NCI-H345 treated with DMSO at 0.1 percent for 48 hours (cell line): Measurements from ENCODE around the gene ZNF655.

Source experiments
- DNase-seq: peaks from one replicate; lab custom pipeline; 2025; ENCODE audit not compliant: unreplicated experiment; lab: John Stamatoyannopoulos, UW

ZNF655 gene

DNA sequence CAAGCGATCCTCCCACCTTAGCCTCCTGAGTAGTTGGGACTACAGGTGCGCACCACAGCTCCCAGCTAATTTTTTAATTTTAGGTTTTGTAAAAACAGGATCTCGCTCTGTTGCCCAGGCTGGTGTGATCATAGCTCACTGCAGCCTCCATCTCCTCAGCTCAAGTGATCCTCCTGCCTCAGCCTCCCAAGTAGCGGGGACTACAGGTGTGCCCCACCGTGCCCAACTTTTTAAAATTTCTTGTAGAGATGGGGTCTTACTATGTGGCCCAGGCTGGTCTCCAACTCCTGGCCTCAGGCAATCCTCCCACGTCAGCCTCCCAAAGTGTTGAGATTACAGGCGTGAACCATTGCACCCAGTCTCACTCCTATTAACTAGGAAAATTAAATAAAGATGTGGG, 47.1 kb downstream of the ZNF655 start:
- DNase-seq, result no peak

DNA sequence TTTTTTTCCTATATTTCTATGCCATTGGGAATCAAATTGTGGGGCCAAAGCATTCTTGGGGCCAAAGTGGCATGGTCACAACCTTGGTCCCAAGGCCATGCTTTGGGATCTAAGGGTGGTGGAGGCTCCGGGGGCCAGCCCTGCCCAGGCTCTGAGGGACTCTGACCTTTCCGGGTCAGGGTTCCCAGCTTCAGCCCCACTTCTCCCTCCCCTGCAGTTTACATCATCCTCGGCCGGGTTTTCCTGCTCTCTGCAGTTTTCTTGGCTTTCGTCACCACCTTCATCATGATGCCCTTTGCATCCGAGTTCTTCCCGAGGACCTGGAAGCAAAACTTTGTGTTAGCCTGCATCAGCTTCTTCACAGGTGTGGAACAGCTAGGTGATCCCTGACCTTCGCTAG, 48.1 kb downstream of the ZNF655 start:
- DNase-seq, result no peak

DNA sequence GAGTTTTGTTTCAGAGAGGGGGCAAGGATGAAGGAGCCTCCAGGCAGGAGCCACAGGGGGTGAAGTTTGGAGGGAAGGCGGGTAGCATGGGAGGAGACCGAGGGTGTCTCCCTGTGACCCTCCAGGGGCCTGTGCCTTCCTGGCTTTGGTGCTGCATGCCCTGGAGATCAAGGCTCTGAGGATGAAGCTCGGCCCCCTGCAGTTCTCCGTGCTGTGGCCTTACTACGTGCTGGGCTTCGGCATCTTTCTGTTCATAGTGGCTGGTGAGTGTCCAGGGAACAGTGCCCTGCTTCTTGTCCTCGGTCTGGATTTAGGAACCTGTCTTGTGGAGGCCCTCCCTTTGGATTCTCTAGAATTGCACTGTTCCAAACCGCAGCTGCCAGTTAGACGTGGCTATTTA, 49.1 kb downstream of the ZNF655 start:
- no peak for DNase-seq

DNA sequence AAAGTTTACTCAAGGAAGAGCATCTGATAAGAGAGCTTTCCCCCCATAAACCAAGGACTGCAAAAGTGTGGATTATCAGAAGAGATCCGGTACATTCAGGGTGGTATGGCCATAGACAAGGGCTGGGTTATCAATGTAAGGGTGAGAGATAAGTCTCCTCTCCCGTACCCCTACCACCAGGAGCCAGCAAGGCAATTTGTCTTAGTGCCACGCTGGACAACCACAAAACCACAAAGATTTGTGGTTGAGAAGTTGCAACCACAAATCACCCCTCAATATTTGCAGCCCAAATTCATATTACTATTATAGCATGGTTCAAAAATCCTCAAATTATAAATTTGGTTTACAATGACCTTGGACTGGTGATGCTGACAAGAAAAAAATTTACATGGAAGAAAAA, 56.1 kb downstream of the ZNF655 start:
- no peak for DNase-seq

DNA sequence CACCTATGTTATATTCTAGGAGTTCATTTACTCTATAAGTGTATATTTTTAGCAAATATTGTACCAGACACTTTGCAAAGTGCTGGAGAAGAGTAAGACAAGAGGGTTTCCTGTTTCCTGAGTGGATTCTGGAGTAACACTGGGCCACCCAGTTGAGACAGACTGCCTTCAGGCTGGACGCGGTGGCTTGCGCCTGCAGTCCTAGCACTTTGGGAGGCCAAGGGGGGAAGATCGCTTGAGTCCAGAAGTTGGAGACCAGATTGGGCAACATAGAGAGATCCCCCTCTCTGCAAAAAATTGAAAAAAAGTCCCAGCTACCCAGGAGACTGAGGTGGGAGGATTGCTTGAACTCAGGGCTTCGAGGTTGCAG, 57.5 kb downstream of the ZNF655 start:
- no peak for DNase-seq

DNA sequence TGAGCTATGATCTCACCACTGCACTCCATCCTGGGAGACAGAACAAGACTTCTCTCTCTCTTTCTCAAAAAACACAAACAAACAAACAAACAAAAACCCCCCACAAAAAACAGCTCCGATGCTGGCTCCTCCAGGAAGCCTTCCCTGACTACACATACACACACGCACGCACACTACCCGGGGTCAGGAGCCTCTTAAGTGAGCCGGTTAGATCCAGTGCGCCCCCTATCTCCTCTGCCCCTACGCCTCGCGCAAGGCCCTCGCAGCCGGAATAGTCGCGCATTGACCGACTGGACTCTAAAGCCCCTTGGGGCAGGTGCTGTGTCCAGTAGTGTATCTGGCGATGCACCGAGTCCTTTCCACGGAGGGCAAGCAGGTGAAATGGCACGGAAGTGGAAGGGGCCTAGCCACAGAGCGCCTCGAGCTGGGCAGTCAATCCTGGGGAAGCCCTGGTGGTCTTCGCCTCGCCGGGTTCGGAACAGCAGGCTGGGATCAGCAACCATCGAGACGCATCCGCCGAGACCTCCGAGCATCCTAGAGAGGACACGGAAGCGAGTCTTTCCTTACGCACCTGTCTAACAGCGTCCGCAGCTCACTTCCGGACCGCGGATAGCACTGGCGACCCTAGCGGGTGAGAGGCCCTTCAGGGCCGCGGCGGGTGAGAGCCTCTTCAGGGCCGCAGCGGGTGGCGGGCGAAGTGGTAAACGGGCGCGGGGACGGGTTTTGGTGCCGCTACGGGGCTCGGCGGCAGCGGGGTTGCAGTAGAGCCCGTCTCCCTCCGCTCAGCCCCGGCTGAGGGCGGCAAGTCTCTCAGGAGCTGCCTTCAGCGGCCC, 58.1 kb downstream of the ZNF655 start, which contains the start of gene ZSCAN25:
Gene ZSCAN25 (plus strand): TSS at position 588 of the 833 bp plus-strand sequence. CDS start 2,661 bp downstream, outside the sequence.
- DNase-seq, result peak; percentile 80

DNA sequence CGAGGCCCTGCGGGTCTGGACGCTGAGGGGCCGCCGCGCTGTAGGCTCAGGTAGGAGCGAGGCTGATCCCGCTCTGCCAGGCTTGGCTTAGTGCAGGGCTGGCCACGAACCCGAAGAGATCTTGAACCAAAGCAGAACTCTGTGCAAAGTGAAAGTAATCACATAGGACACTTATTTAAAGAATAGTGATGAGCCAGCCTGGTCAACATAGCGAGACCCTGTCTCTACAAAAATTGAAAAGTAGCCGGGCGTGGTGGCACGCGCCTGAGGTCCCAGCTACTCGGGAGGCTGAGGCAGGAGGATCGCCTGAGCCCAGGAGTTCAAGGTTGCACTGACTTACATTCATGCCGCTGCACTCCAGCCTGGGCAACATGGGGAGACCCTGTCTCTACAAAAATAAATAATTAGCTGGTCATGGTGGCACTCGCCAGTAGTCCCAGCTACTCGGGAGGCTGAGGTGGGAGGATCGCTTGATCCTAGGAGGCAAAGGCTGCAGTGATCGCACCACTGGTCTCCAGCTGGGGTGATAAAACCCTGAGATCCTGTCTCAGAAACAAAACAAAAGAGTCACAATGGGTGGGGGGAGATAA, 58.8 kb downstream of the ZNF655 start:
- DNase-seq, result no peak

DNA sequence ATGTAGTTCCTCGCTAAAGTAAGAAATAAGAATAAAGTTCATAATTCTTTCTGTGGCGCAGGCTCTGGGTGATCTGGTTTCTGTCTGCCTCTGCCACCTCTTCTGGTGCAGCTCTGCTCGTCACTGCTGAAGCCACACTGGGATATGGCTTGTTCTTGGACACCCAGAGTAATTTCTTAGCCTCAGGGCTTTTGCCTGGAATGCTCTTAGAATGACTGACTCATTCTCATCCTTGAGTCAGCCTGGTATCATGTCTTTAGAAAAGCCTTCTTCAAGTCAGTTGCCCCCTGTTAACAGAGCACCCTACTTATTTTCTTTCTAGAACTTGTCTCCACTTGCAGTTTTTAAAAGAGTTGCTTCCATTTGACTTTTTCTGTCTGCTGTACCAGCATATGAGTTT, 60.3 kb downstream of the ZNF655 start:
- DNase-seq, result no peak

DNA sequence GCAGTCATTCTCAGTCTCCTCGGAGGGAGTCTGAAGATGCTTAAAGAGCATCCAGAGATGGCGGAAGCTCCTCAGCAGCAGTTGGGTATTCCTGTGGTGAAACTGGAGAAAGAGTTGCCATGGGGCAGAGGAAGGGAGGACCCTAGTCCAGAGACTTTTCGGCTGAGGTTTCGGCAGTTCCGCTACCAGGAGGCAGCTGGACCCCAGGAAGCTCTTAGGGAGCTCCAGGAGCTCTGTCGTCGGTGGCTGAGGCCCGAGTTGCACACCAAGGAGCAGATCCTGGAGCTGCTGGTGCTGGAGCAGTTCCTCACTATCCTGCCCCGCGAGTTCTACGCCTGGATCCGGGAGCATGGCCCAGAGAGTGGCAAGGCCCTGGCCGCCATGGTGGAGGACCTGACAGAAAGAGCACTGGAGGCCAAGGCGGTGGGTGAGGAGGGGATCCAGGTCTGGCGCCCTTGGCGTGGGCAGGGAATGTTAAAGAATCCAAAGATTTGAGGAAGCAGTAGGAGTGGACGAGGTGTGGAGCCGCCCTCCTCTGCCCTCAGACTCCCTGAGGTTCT, 61.2 kb downstream of the ZNF655 start:
- DNase-seq, result no peak

DNA sequence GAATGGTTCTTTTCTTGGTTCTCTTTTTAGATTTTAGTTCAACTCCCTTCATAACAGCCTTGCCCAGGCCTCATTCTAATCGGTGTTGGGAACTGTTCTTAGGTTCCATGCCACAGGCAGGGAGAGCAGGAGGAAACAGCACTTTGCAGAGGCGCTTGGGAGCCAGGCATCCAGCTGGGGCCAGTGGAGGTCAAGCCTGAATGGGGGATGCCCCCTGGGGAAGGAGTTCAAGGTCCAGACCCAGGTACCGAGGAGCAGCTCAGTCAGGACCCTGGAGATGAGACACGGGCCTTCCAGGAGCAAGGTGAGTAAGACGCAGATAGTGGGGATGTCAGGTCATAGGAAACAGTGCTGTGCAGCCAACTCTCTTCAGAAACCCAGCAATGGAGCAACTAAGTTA, 62.8 kb downstream of the ZNF655 start:
- DNase-seq, result no peak

DNA sequence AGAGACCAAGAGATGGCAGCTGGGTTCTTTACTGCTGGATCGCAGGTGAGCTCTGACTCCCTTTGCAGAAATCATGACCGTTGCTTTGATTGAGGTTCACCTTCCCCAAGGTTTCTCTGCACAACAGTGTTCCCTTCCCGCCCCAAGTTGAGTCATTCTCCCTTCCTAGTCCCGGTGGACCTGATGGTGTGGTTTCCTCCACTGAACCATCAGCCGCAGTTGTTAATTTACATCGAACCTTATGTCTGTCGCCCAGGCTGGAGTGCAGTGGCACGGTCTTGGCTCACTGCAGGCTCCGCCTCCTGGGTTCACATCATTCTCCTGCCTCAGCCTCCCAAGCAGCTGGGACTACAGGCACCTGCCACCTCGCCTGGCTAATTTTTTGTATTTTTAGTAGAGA, 64.2 kb downstream of the ZNF655 start:
- no peak for DNase-seq

DNA sequence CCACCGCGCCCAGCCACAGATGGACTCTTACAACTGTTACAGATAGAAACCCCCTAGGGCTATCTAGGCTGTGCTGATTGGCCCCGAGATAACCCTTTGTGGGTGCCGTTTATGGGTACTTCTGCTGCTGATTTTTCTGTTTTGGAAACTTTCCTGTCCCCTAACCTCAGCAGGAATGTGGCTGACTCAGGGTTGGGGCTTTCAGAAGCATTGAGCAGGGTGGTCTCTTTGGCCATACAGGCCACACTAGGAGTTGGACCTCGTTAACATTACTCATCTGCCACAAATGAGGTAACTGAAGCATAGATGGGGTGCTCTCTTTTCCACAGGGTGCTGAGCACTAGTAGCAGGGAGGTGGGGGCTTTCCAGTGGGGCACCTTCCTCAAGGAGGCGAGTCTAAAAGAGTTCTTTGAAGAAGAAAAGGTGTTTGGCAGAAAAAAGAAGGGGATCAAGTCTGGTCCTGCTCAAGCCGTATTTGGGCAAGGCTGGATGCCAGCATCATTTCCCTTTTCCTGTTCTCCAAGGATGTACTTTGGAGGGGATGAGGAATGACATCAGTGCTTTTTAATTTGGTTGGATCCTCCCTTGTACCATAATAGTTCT, 64.8 kb downstream of the ZNF655 start:
- DNase-seq, result no peak

DNA sequence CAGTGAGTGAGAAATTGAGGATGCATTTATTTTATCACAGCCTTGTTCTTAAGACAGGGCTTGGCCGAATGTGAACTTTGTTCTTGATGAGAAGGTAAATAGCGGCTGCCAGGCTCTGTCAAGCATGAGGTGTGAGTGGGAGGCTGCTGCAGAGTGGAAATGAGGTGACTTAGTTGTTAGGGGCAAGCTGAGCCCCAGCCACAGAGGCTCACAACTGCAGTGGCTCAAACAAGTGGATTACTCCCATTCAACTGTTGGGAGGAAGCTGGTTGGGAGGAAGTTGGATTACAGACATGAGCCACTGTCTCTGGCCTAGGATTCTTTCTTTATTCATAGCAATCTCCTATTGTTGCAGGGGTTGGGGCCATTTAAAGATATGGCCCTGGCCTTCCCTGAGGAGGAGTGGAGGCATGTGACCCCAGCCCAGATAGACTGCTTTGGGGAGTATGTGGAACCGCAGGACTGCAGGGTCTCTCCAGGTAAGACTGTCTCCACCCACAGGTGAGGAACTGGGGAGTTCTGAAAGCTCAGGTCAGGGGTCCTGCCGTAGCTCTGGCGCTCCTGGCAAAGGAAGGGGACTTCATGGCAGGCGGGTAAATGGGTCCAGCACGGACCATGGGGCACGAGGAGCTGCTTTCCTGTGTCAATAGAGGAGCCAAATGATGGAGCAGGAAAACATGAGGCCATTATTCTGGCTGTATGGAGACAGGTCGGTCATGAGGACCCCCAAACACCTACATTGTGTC, 65.4 kb downstream of the ZNF655 start:
- DNase-seq, result no peak

DNA sequence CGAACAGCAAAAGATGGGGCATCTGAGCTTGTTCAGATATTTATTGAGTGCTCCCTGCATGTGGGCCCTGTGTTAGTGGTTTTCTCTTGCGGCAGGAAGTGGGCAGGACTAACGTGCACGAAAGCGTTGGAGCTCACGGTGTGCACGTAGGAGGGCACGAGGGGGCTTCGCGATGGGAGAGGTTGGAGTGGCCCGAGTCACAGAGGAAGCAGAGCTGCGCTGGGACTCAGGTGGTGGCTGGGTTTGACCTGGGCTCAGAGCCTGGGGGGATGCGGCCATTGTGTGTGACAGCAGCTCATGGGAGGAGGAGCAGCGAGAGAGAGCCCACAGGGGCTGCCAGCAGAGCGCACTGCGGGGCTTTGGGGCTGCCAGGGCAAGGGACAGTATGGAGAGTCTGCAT, 66.0 kb downstream of the ZNF655 start:
- no peak for DNase-seq

DNA sequence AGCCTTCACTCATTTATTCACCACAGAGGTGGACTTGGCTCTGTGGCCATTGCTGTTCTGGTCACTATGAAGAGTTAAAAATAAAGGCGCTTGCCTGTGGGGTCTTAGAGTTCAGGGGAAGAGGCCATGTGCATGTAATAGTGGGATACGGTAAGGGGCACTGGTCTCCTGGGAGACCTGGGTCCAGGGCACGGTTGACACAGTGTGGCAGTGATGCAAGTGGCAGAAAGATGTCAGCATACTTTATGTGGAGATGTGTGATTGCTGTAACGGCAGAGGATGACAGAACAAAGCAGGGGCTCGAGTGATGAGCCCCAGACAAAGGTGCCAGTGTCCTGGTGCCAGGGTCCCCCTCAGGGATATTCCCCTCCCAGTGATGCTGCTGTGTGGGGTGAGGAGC, 66.9 kb downstream of the ZNF655 start:
- no peak for DNase-seq

DNA sequence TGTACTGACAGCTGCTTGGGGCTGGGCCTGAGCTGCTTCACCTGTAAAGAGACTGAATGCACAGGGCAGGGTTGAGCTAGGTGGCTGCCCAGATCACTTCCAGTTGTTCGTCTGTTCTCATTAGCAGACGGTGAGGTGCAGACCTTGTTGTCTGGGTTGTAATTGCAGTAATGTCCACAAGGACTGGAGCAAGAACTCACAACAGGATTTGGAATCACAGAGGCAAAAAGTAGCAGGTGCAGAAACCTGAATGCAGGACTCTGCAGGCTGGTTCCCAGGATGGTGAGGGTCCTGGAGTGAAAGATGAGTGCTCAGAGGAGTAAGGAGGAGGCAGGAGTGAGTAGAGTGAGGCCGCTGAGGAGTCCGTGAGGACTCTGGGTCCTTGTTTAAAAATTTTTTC, 67.5 kb downstream of the ZNF655 start:
- DNase-seq, result no peak
